Epidermal melanocyte (primary cell): ENCODE results near the gene PDE9A.

Experiments
- DNase-seq: peaks from one replicate; pipeline ENCODE4 v3.0.0; 2011; ENCODE audit warnings: low spot score; ENCODE audit not compliant: insufficient read length

The PDE9A gene

GRCh38 chr21:42768324-42769121 lies 115.1 kb downstream of the PDE9A start:
- no peak for DNase-seq

GRCh38 chr21:42769183-42769819 lies 115.9 kb downstream of the PDE9A start:
- DNase-seq = no peak

- DNase-seq = no peak
These were observed 116.6 kb downstream of the PDE9A start for GRCh38 chr21:42769820-42770716.

- no peak for DNase-seq
These were observed 117.5 kb downstream of the PDE9A start for GRCh38 chr21:42770717-42771502.

- DNase-seq = no peak
These were observed 118.0 kb downstream of the PDE9A start for GRCh38 chr21:42771503-42771805.

GRCh38 chr21:42775123-42775522 lies 121.7 kb downstream of the PDE9A start:
- DNase-seq = no peak

GRCh38 chr21:42775891-42776290 lies 122.5 kb downstream of the PDE9A start:
- DNase-seq = no peak

- no peak for DNase-seq
These were observed 123.8 kb downstream of the PDE9A start for GRCh38 chr21:42777064-42777756.

- peak; percentile 52 for DNase-seq
These were observed 124.4 kb downstream of the PDE9A start for GRCh38 chr21:42777757-42778344.

GRCh38 chr21:42779431-42779861 lies 126.0 kb downstream of the PDE9A start:
- no peak for DNase-seq

GRCh38 chr21:42780617-42781016 lies 127.2 kb downstream of the PDE9A start:
- DNase-seq = no peak

- no peak for DNase-seq
These were observed 127.9 kb downstream of the PDE9A start for GRCh38 chr21:42781150-42781970.

- no peak for DNase-seq
These were observed 128.7 kb downstream of the PDE9A start for GRCh38 chr21:42781971-42782722.

- DNase-seq = no peak
These were observed 129.4 kb downstream of the PDE9A start for GRCh38 chr21:42782723-42783242.

GRCh38 chr21:42784276-42784675 lies 130.9 kb downstream of the PDE9A start:
- DNase-seq = no peak

- DNase-seq = no peak
These were observed 131.6 kb downstream of the PDE9A start for GRCh38 chr21:42784896-42785451.

- DNase-seq = no peak
These were observed 132.4 kb downstream of the PDE9A start for GRCh38 chr21:42785666-42786427.
